ENCODE measurements around the gene IP6K1. TPM values are rescaled to one million over a fixed set of nuclear protein-coding genes. Genes with fewer than 3 reads are reported as not detected.
"Not testable (repeated sequence)": the region's sequence is repeated elsewhere in the genome, so short reads cannot be mapped to it uniquely, and the experiment has no call there.

The IP6K1 gene
- total RNA-seq, 1 experiment from 2014 or later = 38.2 TPM

- H3K27me3 ChIP-seq (ENCODE audit: control insufficient read depth, insufficient read depth, low read length); H3K4me3 ChIP-seq (ENCODE audit: insufficient read depth, low read depth, low read length); H3K36me3 ChIP-seq (replicated peaks; ENCODE audit: control insufficient read depth, insufficient read depth, low read length); DNase-seq: not testable (repeated sequence)
These were observed 95.5 kb downstream of the IP6K1 start for GRCh38 chr3:49690856-49691255.

GRCh38 chr3:49689908-49690624 is 96.3 kb downstream of the IP6K1 start:
- not testable (repeated sequence) for H3K36me3 ChIP-seq (replicated peaks; ENCODE audit: control insufficient read depth, insufficient read depth, low read length); H3K27me3 ChIP-seq (ENCODE audit: control insufficient read depth, insufficient read depth, low read length); DNase-seq
- peak overlapping the region; percentile 88 for H3K4me3 ChIP-seq (ENCODE audit: insufficient read depth, low read depth, low read length)

- H3K4me3 ChIP-seq (ENCODE audit: insufficient read depth, low read depth, low read length) = peak within 1 kb of the TSS; percentile 88
These were observed 97.1 kb downstream of the IP6K1 start, which contains the start of the genes MST1 and RNF123 for GRCh38 chr3:49689046-49689907. Gene MST1 (minus strand): TSS chr3:49689474. CDS start chr3:49688691, 783 bp downstream. Gene RNF123 (plus strand): TSS chr3:49689557. CDS start chr3:49691166, 1,609 bp downstream.

GRCh38 chr3:49688338-49689045 is 97.8 kb downstream of the IP6K1 start:
- H3K36me3 ChIP-seq (replicated peaks; ENCODE audit: control insufficient read depth, insufficient read depth, low read length); H3K27me3 ChIP-seq (ENCODE audit: control insufficient read depth, insufficient read depth, low read length); DNase-seq: not testable (repeated sequence)
- peak overlapping the region; percentile 88; the same call in 1 of the 2 replicates for H3K4me3 ChIP-seq (ENCODE audit: insufficient read depth, low read depth, low read length)

More at GRCh38 chr3:49689046-49689907, 97.1 kb downstream of the IP6K1 start, which contains the start of the genes MST1 and RNF123:
- peak; percentile 98 for DNase-seq
- no peaks in the 10 kb centered on the region; the same call in 1 of the 2 replicates for H3K27me3 ChIP-seq (ENCODE audit: control insufficient read depth, insufficient read depth, low read length)
- no peaks in the 10 kb centered on the region; the same call in 1 of the 2 replicates for H3K36me3 ChIP-seq (replicated peaks; ENCODE audit: control insufficient read depth, insufficient read depth, low read length)

GRCh38 chr3:49687424-49687795 is 98.9 kb downstream of the IP6K1 start:
- not testable (repeated sequence) for DNase-seq; H3K27me3 ChIP-seq (ENCODE audit: control insufficient read depth, insufficient read depth, low read length)
- peak overlapping the region; percentile 52; the same call in 1 of the 2 replicates for H3K4me3 ChIP-seq (ENCODE audit: insufficient read depth, low read depth, low read length)
- peaks cover 14% of the 10 kb centered on the region for H3K36me3 ChIP-seq (replicated peaks; ENCODE audit: control insufficient read depth, insufficient read depth, low read length)

GRCh38 chr3:49686769-49687423 is 99.4 kb downstream of the IP6K1 start:
- not testable (repeated sequence) for H3K27me3 ChIP-seq (ENCODE audit: control insufficient read depth, insufficient read depth, low read length)
- H3K4me3 ChIP-seq (ENCODE audit: insufficient read depth, low read depth, low read length) = peak overlapping the region; percentile 52
- peak; percentile 89 for DNase-seq
- peaks cover 15% of the 10 kb centered on the region for H3K36me3 ChIP-seq (replicated peaks; ENCODE audit: control insufficient read depth, insufficient read depth, low read length)

- Histone ChIP-seq H3K36me3 (replicated peaks; ENCODE audit: control insufficient read depth, insufficient read depth, low read length) (peaks cover 19% of the 10 kb centered on the region), H3K4me3 (ENCODE audit: insufficient read depth, low read depth, low read length) (peak overlapping the region; percentile 52)
- H3K27me3 ChIP-seq (ENCODE audit: control insufficient read depth, insufficient read depth, low read length) = not testable (repeated sequence)
- peak; percentile 89 for DNase-seq
These were observed 100.0 kb downstream of the IP6K1 start for GRCh38 chr3:49686346-49686745.

- Histone ChIP-seq H3K4me3 (ENCODE audit: insufficient read depth, low read depth, low read length) (peak overlapping the region; percentile 52), H3K36me3 (replicated peaks; ENCODE audit: control insufficient read depth, insufficient read depth, low read length) (peaks cover 24% of the 10 kb centered on the region)
- H3K27me3 ChIP-seq (ENCODE audit: control insufficient read depth, insufficient read depth, low read length); DNase-seq: not testable (repeated sequence)
These were observed 100.5 kb downstream of the IP6K1 start for GRCh38 chr3:49685846-49686245.

GRCh38 chr3:49685103-49685502 is 101.2 kb downstream of the IP6K1 start:
- peaks cover 30% of the 10 kb centered on the region for H3K36me3 ChIP-seq (replicated peaks; ENCODE audit: control insufficient read depth, insufficient read depth, low read length)
- not testable (repeated sequence) for H3K4me3 ChIP-seq (ENCODE audit: insufficient read depth, low read depth, low read length); H3K27me3 ChIP-seq (ENCODE audit: control insufficient read depth, insufficient read depth, low read length); DNase-seq

GRCh38 chr3:49684453-49684852 is 101.9 kb downstream of the IP6K1 start:
- not testable (repeated sequence) for H3K27me3 ChIP-seq (ENCODE audit: control insufficient read depth, insufficient read depth, low read length); DNase-seq

GRCh38 chr3:49683162-49683561 is 103.2 kb downstream of the IP6K1 start:
- no peak for DNase-seq
- H3K36me3 ChIP-seq (replicated peaks; ENCODE audit: control insufficient read depth, insufficient read depth, low read length) = peaks cover 43% of the 10 kb centered on the region
- H3K27me3 ChIP-seq (ENCODE audit: control insufficient read depth, insufficient read depth, low read length) = no peaks in the 10 kb centered on the region; the same call in 1 of the 2 replicates
- no peak overlapping the region for H3K4me3 ChIP-seq (ENCODE audit: insufficient read depth, low read depth, low read length)

More at GRCh38 chr3:49684453-49684852, 101.9 kb downstream of the IP6K1 start:
- not testable (repeated sequence) for H3K4me3 ChIP-seq (ENCODE audit: insufficient read depth, low read depth, low read length)
- peaks cover 32% of the 10 kb centered on the region for H3K36me3 ChIP-seq (replicated peaks; ENCODE audit: control insufficient read depth, insufficient read depth, low read length)

- Histone ChIP-seq H3K4me3 (ENCODE audit: insufficient read depth, low read depth, low read length) (no peak overlapping the region), H3K36me3 (replicated peaks; ENCODE audit: control insufficient read depth, insufficient read depth, low read length) (peaks cover 57% of the 10 kb centered on the region), H3K27me3 (ENCODE audit: control insufficient read depth, insufficient read depth, low read length) (no peaks in the 10 kb centered on the region; the same call in 1 of the 2 replicates)
- no peak for DNase-seq
These were observed 104.8 kb downstream of the IP6K1 start for GRCh38 chr3:49681543-49681942.

GRCh38 chr3:49681232-49681522 is 105.2 kb downstream of the IP6K1 start:
- Histone ChIP-seq H3K36me3 (replicated peaks; ENCODE audit: control insufficient read depth, insufficient read depth, low read length) (peaks cover 61% of the 10 kb centered on the region), H3K27me3 (ENCODE audit: control insufficient read depth, insufficient read depth, low read length) (no peaks in the 10 kb centered on the region; the same call in 1 of the 2 replicates), H3K4me3 (ENCODE audit: insufficient read depth, low read depth, low read length) (no peak overlapping the region)
- DNase-seq = no peak

All from H7 (cell line).